ENCODE data around the gene E2F6. TPM values are rescaled to one million over a fixed set of nuclear protein-coding genes. Genes with fewer than 3 reads are reported as not detected.
A peak's percentile ranks its signal among the peaks of the same experiment; 100 is the strongest.

E2F6 gene
- total RNA-seq, 4 donors from 2014 or later: 3.6 to 14.5 (median 9.9) TPM

- intact Hi-C loops (cut with DNase I): no loop called here
- TF ChIP-seq CTCF (IDR thresholded peaks at IDR 0.05): no peak
- no peak for TF ChIP-seq POLR2A (IDR thresholded peaks at IDR 0.05)
- no peaks in the 10 kb centered on the region for H3K9me3 ChIP-seq
- H3K4me1 ChIP-seq: peaks cover 4 to 26% (median 14%) of the 10 kb centered on the region in 3 donors
- no peak for DNase-seq
- peak overlapping the region in 2 of 4 donors; percentile 63 to 69 for H3K4me3 ChIP-seq
- H3K27me3 ChIP-seq: peaks cover 0 to 77% (median 1%) of the 10 kb centered on the region in 4 donors
- WGBS, 2 donors: 56 to 58% methylated on average over 4 to 7 of the region's 7 CpGs
- H3K36me3 ChIP-seq: no peaks in the 10 kb centered on the region
- H3K27ac ChIP-seq: no peak overlapping the region
Observed at GRCh38 chr2:11483806-11484617, 18.1 kb upstream of the E2F6 start.

- no peaks in the 10 kb centered on the region for H3K36me3 ChIP-seq
- H3K4me3 ChIP-seq: peak overlapping the region; percentile 36 to 69 (median 54)
- no peaks in the 10 kb centered on the region for H3K9me3 ChIP-seq
- TF ChIP-seq POLR2A (IDR thresholded peaks at IDR 0.05) (no peak), CTCF (IDR thresholded peaks at IDR 0.05) (no peak)
- intact Hi-C loops (cut with DNase I): no loop called here
- peaks cover 4 to 26% (median 14%) of the 10 kb centered on the region in 3 donors for H3K4me1 ChIP-seq
- H3K27ac ChIP-seq: peak overlapping the region in 2 of 4 donors; percentile 1 to 21
- WGBS, 2 donors: 6% methylated on average over 7 of the region's 70 CpGs; no CpG with 5 or more reads in 1 of the 2 donors
- no peak for DNase-seq
- peaks cover 0 to 73% (median 1%) of the 10 kb centered on the region in 4 donors for H3K27me3 ChIP-seq
Observed at GRCh38 chr2:11482473-11483035, 16.6 kb upstream of the E2F6 start.

- DNase-seq: no peak
- Histone ChIP-seq H3K27ac (peak overlapping the region in 1 of 4 donors; percentile 1), H3K36me3 (no peaks in the 10 kb centered on the region), H3K4me1 (peaks cover 4 to 26% (median 14%) of the 10 kb centered on the region in 3 donors), H3K9me3 (no peaks in the 10 kb centered on the region), H3K4me3 (peak overlapping the region; percentile 36 to 69 (median 54)), H3K27me3 (peaks cover 0 to 68% (median 1%) of the 10 kb centered on the region in 4 donors)
- TF ChIP-seq CTCF (IDR thresholded peaks at IDR 0.05) (no peak), POLR2A (IDR thresholded peaks at IDR 0.05) (no peak)
- intact Hi-C loops (cut with DNase I): no loop called here
- WGBS, 2 donors: 30 to 86% methylated on average over 3 to 21 of the region's 61 CpGs
Observed at GRCh38 chr2:11481789-11482472, 16.0 kb upstream of the E2F6 start.

- Histone ChIP-seq H3K4me3 (no peak overlapping the region), H3K27ac (no peak overlapping the region), H3K4me1 (peaks cover 4 to 26% (median 14%) of the 10 kb centered on the region in 3 donors), H3K9me3 (no peaks in the 10 kb centered on the region), H3K27me3 (peaks cover 0 to 63% (median 1%) of the 10 kb centered on the region in 4 donors), H3K36me3 (no peaks in the 10 kb centered on the region)
- WGBS, 2 donors: 73 to 74% methylated on average over 6 of the region's 6 CpGs
- no peak for DNase-seq
- no peak for TF ChIP-seq CTCF (IDR thresholded peaks at IDR 0.05)
- TF ChIP-seq POLR2A (IDR thresholded peaks at IDR 0.05): no peak
- intact Hi-C loops (cut with DNase I): no loop called here
Observed at GRCh38 chr2:11481426-11481788, 15.4 kb upstream of the E2F6 start.
